ENCODE results near the gene IL20RB. TPM values are rescaled to one million over a fixed set of nuclear protein-coding genes. Genes with fewer than 3 reads are reported as not detected.
"Not testable (repeated sequence)": the region's sequence is repeated elsewhere in the genome, so short reads cannot be mapped to it uniquely, and the experiment has no call there.

The IL20RB gene
- total and polyA plus RNA-seq, 12 donors = 0.12 to 1.7 (median 0.71) TPM; not detected in 1

- no peaks in the 10 kb centered on the region for H3K36me3 ChIP-seq (replicated peaks in 1 of 2)
- H3K9me3 ChIP-seq (replicated peaks in 1 of 3) = no peaks in the 10 kb centered on the region
- H3K27ac ChIP-seq = no peak overlapping the region
- H3K4me1 ChIP-seq (replicated peaks in 1 of 2) = no peaks in the 10 kb centered on the region
- intact Hi-C loops (cut with DNase I) = no loop called here
- no peaks in the 10 kb centered on the region for H3K27me3 ChIP-seq
- DNase-seq = no peak
- WGBS, 4 donors = 80 to 88% (median 84%) methylated on average over 4 of the region's 4 CpGs
- TF ChIP-seq CTCF (IDR thresholded peaks at IDR 0.05) (no peak), POLR2A (IDR thresholded peaks at IDR 0.05) (no peak)
- no peak overlapping the region for H3K4me3 ChIP-seq
Observed at GRCh38 chr3:136960838-136961836, 3.4 kb downstream of the IL20RB start.

GRCh38 chr3:136962927-136963326, 5.1 kb downstream of the IL20RB start:
- no peak for DNase-seq
- WGBS, 4 donors = 32 to 61% (median 54%) methylated on average over 1 of the region's 1 CpG
- no peak overlapping the region for H3K4me3 ChIP-seq
- no peaks in the 10 kb centered on the region for H3K4me1 ChIP-seq (replicated peaks in 1 of 2)
- TF ChIP-seq POLR2A (IDR thresholded peaks at IDR 0.05) = no peak
- TF ChIP-seq CTCF (IDR thresholded peaks at IDR 0.05) = no peak
- H3K36me3 ChIP-seq (replicated peaks in 1 of 2) = no peaks in the 10 kb centered on the region
- H3K27me3 ChIP-seq = no peaks in the 10 kb centered on the region
- intact Hi-C loops (cut with DNase I) = no loop called here
- H3K9me3 ChIP-seq (replicated peaks in 1 of 3) = no peaks in the 10 kb centered on the region
- H3K27ac ChIP-seq = no peak overlapping the region

GRCh38 chr3:136969539-136969938, 11.8 kb downstream of the IL20RB start:
- H3K4me3 ChIP-seq; H3K36me3 ChIP-seq (replicated peaks in 1 of 2); DNase-seq; H3K27ac ChIP-seq; intact Hi-C loops (cut with DNase I); H3K27me3 ChIP-seq; H3K9me3 ChIP-seq (replicated peaks in 1 of 3); H3K4me1 ChIP-seq (replicated peaks in 1 of 2): not testable (repeated sequence)
- WGBS, 4 donors = 92 to 95% (median 93%) methylated on average over 6 to 7 of the region's 14 CpGs

- 93 to 95% (median 94%) methylated on average over 4 of the region's 4 CpGs for WGBS, 4 donors
- intact Hi-C loops (cut with DNase I) = no loop called here
- no peaks in the 10 kb centered on the region for H3K9me3 ChIP-seq (replicated peaks in 1 of 3)
- no peaks in the 10 kb centered on the region for H3K36me3 ChIP-seq (replicated peaks in 1 of 2)
- H3K27ac ChIP-seq = no peak overlapping the region
- no peak overlapping the region for H3K4me3 ChIP-seq
- TF ChIP-seq CTCF (IDR thresholded peaks at IDR 0.05) (no peak), POLR2A (IDR thresholded peaks at IDR 0.05) (no peak)
- no peak for DNase-seq
- no peaks in the 10 kb centered on the region for H3K27me3 ChIP-seq
- no peaks in the 10 kb centered on the region for H3K4me1 ChIP-seq (replicated peaks in 1 of 2)
Observed at GRCh38 chr3:136973352-136973751, 15.6 kb downstream of the IL20RB start.

Data from adrenal gland (tissue), 12 donors.